NCI-H226 (cell line): Measurements from ENCODE around the gene ST6GALNAC3.

Experiments
- DNase-seq: peaks from one replicate; pipeline ENCODE4 v3.0.0-alpha.2; 2015

ST6GALNAC3 gene

GRCh38 chr1:76661531-76661930 lies 587.0 kb downstream of the ST6GALNAC3 start:
- DNase-seq: no peak

GRCh38 chr1:76666499-76666898 lies 592.0 kb downstream of the ST6GALNAC3 start:
- no peak for DNase-seq

- no peak for DNase-seq
Observed at GRCh38 chr1:76668046-76668445, 593.5 kb downstream of the ST6GALNAC3 start.

- DNase-seq: no peak
Observed at GRCh38 chr1:76669131-76669530, 594.6 kb downstream of the ST6GALNAC3 start.

GRCh38 chr1:76669624-76670315 lies 595.2 kb downstream of the ST6GALNAC3 start:
- DNase-seq: no peak

GRCh38 chr1:76674689-76675210 lies 600.2 kb downstream of the ST6GALNAC3 start:
- no peak for DNase-seq

GRCh38 chr1:76677416-76678405 lies 603.2 kb downstream of the ST6GALNAC3 start:
- no peak for DNase-seq

GRCh38 chr1:76679534-76680152 lies 605.1 kb downstream of the ST6GALNAC3 start:
- no peak for DNase-seq

- DNase-seq: no peak
Observed at GRCh38 chr1:76680651-76681050, 606.1 kb downstream of the ST6GALNAC3 start.

- no peak for DNase-seq
Observed at GRCh38 chr1:76682138-76682537, 607.6 kb downstream of the ST6GALNAC3 start.
